GM21529 (cell line): ENCODE results near the gene VMAC.
A peak's percentile ranks its signal among the peaks of the same experiment; 100 is the strongest.

Experiments used
- ATAC-seq: cut with Tn5 transposase; IDR thresholded peaks from one replicate; pipeline ENCODE4 v1.9.1; 2021; ENCODE audit not compliant: unreplicated experiment

Gene VMAC

DNA sequence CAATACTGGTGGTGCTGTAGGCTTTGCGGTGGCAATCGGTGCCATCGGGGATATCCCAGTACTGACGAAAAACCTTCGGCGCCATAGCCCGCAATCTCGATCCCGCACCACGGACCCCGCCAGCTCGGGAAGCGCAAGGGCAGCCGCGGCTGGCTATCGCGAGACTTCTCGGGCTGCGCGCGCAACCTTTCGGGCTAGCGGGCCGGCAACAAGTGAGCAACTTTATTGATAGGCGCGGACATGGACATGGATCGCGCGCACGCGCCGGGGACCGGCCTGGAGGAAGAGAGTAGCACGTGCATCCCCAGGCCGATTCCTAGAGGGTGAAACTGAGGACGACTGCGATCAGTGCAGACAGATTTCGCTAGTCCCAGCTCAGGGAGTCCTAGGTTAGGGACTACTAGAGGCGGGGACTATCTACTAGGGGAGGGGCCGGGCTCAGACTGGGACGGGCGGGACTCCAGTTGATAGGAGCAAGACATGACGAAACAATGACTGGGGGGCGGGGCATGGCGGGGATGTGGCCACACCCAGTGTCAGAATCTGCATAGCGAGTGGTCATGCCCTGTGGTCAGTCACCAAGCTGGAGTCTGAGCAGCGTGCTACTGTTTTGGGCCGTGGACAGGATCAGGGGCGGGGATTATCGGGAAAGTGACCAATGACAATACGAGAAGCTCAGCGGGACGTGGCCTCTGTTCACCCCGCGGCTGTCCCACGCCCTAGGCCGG lies 884 bp upstream of the VMAC start, which contains the start of gene NDUFA11:
NDUFA11 (minus strand) TSS at position 167 of the 728 bp plus-strand sequence; CDS start at position 85, 82 bp downstream.
- peak; percentile 38 for ATAC-seq

GRCh38 chr19:5905114-5905778 lies 574 bp downstream of the VMAC start:
- ATAC-seq = no peak

DNA sequence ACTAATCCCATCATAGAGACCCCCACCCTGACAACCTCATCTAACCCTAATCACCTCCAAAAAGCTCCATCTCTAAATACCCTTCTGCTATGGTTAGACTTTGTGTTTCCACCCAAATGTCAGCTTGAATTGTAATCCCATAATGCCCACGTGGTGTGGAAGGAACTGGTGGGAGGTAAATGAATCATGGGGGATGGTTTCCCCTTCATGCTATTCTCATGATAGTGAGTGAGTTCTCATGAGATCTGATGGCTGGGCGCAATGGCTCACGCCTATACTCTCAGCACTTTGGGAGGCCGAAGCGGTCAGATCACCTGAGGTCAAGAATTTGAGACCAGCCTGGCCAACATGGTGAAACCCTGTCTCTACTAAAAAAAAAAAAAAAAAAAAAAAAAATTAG lies 2.6 kb downstream of the VMAC start:
- no peak for ATAC-seq

- ATAC-seq = no peak
These were observed 4.2 kb downstream of the VMAC start for GRCh38 chr19:5908773-5909442.

GRCh38 chr19:5910638-5910907 lies 5.9 kb downstream of the VMAC start:
- ATAC-seq = no peak

GRCh38 chr19:5911366-5911765 lies 6.7 kb downstream of the VMAC start:
- ATAC-seq = no peak

- no peak for ATAC-seq
These were observed 9.2 kb downstream of the VMAC start, which contains the start of gene CAPS for GRCh38 chr19:5913739-5914357. Gene CAPS, plus strand, starts transcription at chr19:5914254. Its CDS starts 153 bp downstream, at chr19:5914407.

GRCh38 chr19:5914358-5914774 lies 9.7 kb downstream of the VMAC start:
- ATAC-seq = no peak

- ATAC-seq = no peak
These were observed 10.5 kb downstream of the VMAC start for GRCh38 chr19:5914946-5915781.

DNA sequence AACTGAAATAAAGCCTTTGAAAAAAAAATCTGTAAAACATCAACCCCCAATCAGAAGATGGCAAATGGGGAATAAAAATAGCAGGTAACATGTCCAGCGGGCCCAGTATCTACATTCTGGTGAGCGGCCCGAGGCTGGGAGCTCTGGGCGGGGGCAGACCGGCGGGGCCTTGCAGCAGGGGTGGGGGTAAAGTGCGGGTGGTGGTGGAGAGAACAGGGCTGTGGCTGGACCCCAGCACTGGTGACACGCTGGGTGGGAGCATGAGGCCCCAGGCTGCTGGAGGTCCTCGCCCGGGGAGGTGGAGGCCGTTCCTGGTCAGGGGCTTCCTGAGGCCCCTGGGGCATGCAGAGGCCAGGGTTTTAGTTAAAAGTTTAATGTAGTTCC lies 11.1 kb downstream of the VMAC start:
- ATAC-seq = no peak

DNA sequence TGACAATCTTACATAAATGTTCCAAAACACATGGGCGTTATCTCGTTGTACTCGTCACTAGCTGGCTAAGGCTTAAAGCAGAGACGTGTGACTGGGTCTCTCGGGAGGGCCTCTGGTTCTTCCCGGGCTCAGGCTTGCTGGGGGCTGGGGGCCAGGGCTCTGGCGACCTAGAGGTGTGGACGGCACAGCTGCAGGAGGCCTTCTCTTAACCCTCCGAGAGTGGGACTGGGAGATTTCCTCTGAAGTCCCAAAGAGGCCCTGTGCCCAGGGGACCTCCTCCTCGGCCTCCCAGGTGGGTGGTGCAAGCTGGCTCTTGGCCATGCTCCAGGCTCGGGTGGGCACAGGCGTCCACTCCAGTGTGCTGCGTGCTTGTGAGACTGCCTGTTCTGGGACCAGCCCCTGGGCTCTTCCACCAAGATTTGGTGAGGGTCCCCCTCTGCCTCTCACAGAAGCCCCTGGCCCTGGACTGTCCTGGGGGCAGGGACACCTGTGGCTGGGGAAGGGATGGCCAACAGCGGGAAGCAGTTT lies 11.6 kb downstream of the VMAC start:
- no peak for ATAC-seq

DNA sequence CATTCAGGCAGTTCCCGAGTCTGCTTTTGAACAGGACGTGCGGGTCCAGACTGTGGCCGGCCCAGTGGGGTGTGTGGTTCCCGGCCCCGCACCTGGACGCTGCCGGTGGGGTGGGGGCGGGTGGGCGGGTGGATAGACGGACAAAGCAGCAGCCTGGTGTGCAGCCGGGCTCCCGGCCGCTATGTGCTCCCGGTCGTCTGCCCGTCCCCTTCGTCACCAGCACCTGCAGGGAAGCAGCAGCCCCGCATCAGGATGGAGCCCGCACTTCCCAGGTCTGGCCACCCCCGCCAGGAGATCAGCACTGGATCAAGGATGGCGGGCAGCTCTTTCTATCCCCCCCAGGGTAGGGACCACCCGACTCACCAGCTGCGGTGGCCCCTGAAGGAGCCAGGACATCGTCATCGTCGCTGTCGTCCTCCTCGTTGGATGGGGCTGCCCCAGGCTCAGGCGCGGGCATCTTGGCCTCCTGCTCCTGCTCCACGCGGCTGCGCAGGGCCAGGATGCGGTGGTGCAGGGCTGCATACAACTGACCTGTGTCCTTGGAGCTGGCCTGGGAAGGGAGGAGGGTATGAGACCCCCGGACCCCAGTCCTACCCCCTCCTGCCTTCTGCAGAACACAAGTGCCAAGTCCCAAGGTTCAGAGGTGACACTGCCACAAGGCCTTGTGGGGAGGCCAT lies 12.9 kb downstream of the VMAC start:
- ATAC-seq = no peak

DNA sequence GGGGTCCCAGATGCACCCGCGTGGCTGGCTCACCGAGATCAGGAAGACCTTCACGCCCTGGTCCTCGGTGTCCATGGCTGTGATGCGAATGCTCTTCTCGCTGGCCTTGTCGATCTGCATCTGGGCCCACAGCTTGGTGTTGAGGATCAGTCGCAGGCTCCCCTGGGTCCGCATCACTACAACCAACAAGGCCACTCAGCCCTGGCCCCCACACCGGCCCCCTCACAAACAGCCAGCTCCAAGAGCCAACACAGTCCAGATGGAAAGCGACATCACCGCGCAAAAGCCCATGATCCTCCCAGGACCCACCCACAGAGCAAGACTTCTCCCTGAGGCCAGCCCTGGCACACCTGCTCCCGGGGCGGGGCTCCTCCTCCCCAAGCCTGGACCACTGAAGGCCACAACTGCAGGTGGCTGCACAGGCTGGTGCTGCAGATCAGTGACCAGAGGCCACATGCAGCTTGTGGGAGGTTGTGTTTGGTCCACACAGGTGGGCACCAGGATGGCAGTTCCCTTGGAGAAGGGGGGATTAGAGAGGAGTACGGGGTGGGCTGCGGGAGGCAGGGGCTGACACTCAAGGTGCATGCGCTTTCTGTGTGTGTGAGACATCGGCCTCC lies 13.9 kb downstream of the VMAC start:
- no peak for ATAC-seq

DNA sequence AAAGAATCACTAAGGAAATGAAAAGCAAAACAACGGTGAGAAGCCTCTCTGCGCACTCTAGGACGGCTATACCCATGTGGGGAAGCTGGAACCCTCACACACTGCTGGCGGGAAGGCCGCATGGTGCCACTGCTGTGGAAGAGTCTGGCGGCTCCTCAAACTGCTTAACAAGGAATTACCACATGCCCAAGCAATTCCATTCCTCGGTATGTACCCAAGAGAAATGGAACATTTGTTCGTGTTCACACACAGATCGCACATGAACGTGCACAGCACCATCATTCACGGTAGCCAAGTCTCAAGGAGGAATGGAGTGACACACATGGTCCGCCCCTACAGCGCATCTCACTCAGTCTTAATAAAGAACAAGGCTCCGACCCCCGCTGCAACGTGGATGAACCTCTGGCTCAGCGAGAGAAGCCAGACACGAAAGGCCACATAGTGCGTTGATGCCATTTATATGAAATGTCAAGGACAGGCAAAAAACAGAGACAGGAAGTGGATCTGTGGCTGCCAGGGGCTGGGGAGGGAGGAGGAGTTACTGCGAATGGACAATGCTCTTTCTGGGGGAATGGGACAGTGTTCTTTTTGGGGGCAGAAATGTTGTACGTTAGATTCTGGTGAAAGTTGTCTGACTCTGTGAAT lies 17.0 kb downstream of the VMAC start:
- ATAC-seq = no peak

DNA sequence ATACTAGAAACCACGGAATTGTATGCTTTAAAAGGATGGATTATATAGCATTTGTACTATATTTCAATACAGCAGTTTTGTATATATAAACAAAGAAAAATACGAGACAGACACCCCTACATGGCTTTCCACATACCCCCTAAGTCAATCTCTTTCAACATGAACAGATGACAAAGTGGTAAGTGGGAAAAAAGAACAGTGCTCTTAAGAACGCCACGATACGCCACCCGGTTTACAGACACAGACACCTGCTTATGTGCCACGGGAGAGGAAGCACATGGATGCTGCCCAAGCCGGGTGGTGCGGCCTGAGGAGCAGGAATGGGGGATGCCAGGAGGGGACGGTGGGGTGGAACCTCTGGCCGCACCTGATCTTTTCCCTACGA lies 17.5 kb downstream of the VMAC start:
- ATAC-seq = no peak

GRCh38 chr19:5923356-5923755 lies 18.7 kb downstream of the VMAC start:
- no peak for ATAC-seq

GRCh38 chr19:5925830-5926427 lies 21.3 kb downstream of the VMAC start:
- ATAC-seq = no peak

DNA sequence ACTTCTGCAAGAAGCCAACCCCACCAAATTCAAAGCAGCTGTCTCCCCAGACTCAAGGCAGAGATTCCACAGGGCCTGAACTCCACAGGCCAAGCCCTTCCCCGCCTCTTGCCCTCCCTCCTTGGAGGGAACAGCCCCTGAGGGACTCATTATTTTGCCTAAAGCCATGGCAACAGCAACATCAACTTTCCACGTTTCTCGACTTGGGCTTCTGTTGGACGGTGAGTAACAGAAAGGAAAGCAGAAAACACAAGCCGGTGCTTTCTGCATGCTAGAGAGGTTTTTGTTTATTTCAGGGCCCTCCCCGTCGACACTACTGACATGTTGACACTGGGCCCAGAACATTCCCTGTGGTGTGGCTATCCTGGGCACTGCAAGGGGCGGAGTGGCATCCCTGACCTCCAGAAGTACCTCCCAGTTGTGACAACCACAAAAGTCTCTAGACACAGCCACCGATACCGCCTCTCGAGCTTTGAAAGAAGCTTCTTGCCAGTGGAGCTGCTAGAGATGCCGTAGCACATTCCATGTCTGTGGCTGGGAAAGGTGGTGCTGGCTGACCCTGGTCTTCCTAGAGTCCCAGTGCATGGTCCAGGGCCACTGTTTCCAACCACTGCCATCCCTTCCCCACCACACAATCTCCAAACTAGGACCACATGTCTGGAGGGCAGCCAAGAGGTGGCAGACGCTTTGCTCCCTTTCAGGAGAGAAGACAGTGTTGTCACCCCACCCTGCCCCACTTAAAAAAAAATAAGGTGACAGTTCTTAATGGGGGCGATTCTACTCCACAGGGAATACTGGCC lies 22.2 kb downstream of the VMAC start:
- no peak for ATAC-seq
